ENCODE data around the gene TP53RK. TPM values are rescaled to one million over a fixed set of nuclear protein-coding genes. Genes with fewer than 3 reads are reported as not detected.

Gene TP53RK
- total RNA-seq, 1 experiment from 2014 or later: 21.5 TPM

GRCh38 chr20:46696791-46697279 is 7.6 kb upstream of the TP53RK start:
- H3K4me1 ChIP-seq (ENCODE audit: insufficient read depth, low read length): no peaks in the 10 kb centered on the region; the same call in 1 of the 2 replicates
- no peak overlapping the region for H4K5ac ChIP-seq (ENCODE audit: insufficient read length, low read depth, low read length)
- WGBS (ENCODE audit: extremely low coverage, insufficient read length, low lambda C conversion rate): no CpG with 5 or more reads among the region's 3 CpGs
- Mint-ChIP-seq H3K36me3 (ENCODE audit: insufficient read depth in 1 of 3, low read depth in 3 of 3) (no peaks in the 10 kb centered on the region; a peak in 1 of 7 replicates), H3K27me3 (ENCODE audit: low read depth) (no peaks in the 10 kb centered on the region), H3K4me3 (no peak overlapping the region; a peak in 1 of 5 replicates), H3K9me3 (peaks cover 0 to 2% of the 10 kb centered on the region in 2 experiments), H3K4me1 (peaks cover 14 to 37% of the 10 kb centered on the region in 2 experiments), H3K27ac (no peak overlapping the region)
- no peaks in the 10 kb centered on the region for H4K20me1 ChIP-seq (ENCODE audit: control insufficient read depth, insufficient read depth, insufficient read length)
- H2AFZ ChIP-seq (ENCODE audit: low read length): no peak overlapping the region
- no peak overlapping the region for H3K27ac ChIP-seq (ENCODE audit: insufficient read length, low read depth, low read length)
- H2BK15ac ChIP-seq (ENCODE audit: low read depth, low read length): no peak overlapping the region
- no peak overlapping the region for H3K18ac ChIP-seq (ENCODE audit: insufficient read length, low read depth, low read length)
- H2BK12ac ChIP-seq (ENCODE audit: insufficient read length, low read depth, low read length): no peak overlapping the region
- no peak overlapping the region for H3K9ac ChIP-seq (ENCODE audit: extremely low read depth, insufficient read length, low read length)
- H4K91ac ChIP-seq (ENCODE audit: insufficient read length, low read depth, low read length): no peak overlapping the region
- H3K27me3 ChIP-seq (ENCODE audit: insufficient read depth, low read length): no peaks in the 10 kb centered on the region
- no peak overlapping the region for H3K56ac ChIP-seq (ENCODE audit: insufficient read length, low read depth, low read length)
- no peak overlapping the region for H3K14ac ChIP-seq (ENCODE audit: insufficient read depth, low read length)
- H2AK5ac ChIP-seq (ENCODE audit: insufficient read length, low read length): no peak overlapping the region
- H3K23me2 ChIP-seq (ENCODE audit: insufficient read length, low read depth, low read length, poor library complexity, severe bottlenecking): no peaks in the 10 kb centered on the region
- no peak for TF ChIP-seq CTCF (conservative IDR thresholded peaks at IDR 0.05)
- H2BK5ac ChIP-seq (ENCODE audit: insufficient read length, low read length): no peak overlapping the region
- H3K23ac ChIP-seq (ENCODE audit: insufficient read length, low read depth, low read length): no peak overlapping the region
- no peak overlapping the region for H4K8ac ChIP-seq (replicated peaks; ENCODE audit: insufficient read length, low read depth, low read length)
- no peak overlapping the region for H2BK120ac ChIP-seq (ENCODE audit: low read depth, low read length, poor library complexity, severe bottlenecking)
- H3K79me1 ChIP-seq (ENCODE audit: insufficient read depth, low read depth, low read length, poor library complexity, severe bottlenecking): no peaks in the 10 kb centered on the region
- no peak overlapping the region for H3T11ph ChIP-seq (ENCODE audit: low read length)
- no peak overlapping the region for H3K4me2 ChIP-seq (ENCODE audit: insufficient read depth, insufficient read length, low read length)
- H3K9me3 ChIP-seq (ENCODE audit: control insufficient read depth, low read depth, low read length): no peaks in the 10 kb centered on the region
- no peak for DNase-seq
- no peak overlapping the region for H2BK20ac ChIP-seq (ENCODE audit: low read depth, low read length, poor library complexity, severe bottlenecking)
- no peak overlapping the region for H3K4ac ChIP-seq (ENCODE audit: low read depth, low read length)
- H3K79me2 ChIP-seq (ENCODE audit: insufficient read depth, low read length): no peaks in the 10 kb centered on the region
